HG03135 (cell line): Measurements from ENCODE around the gene ZNF70.
"Not testable (repeated sequence)": the region's sequence is repeated elsewhere in the genome, so short reads cannot be mapped to it uniquely, and the experiment has no call there.

ENCODE experiments used
- ATAC-seq: cut with Tn5 transposase; IDR thresholded peaks from one replicate; pipeline ENCODE4 v1.9.1; 2021; ENCODE audit warnings: mild to moderate bottlenecking, moderate library complexity; ENCODE audit not compliant: unreplicated experiment

The ZNF70 gene

DNA sequence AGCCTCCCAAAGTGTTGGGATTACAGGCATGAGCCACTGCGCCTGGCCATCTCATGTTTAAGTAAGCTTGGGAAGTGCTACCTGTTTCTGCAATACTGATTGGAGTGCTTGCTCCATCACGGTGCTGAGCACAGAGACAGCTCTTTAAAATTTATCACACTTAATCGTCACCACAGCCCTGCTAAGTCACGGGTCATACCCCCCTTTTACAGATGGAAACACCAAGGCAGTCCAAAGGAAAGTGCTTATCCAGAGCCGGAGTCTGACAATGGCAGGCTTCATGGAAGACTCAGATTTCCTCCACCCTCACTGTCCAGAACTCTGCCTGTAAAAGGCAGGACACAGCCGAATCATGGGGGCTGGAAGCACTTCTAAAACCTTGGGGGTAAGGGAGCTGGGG lies 9.1 kb upstream of the ZNF70 start:
- no peak for ATAC-seq

DNA sequence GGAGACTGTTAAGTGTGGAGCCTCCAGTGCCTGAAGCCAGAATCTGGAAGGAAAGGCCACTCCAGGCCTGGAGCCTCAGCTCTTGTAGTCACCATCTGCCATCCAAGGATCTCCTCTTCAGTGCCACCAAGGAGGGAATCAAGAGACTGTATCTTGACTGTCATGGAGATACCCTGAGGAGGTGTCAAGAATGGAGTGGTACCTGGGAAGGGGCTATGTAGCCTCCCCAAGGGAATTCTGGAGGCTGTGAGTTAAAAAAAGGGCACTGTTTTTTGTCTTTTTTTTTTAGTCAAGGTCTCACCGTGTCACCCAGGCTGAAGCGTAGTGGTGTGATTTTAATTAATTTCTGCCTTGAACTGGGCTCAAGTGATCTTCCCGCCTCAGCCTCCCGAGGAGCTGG lies 8.7 kb upstream of the ZNF70 start:
- ATAC-seq = no peak

DNA sequence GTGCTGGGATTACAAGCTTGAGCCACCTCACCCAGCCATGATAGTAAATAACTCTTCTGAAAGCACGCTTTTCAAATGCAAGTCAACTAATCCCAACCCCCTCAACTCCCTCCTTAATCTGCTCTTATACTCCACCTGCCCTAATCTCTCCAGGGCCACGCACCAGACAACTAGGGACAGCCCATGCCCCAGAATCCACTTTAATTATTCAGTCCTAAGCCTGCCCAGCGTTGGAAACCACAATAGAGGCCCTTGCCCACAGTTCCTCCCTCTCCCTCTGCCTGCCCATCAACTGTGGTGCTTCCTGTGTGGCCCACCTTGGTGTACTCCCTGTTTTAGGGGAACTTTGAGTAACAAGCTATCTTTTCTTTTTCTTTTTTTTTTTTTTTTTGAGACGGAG lies 6.0 kb upstream of the ZNF70 start:
- no peak for ATAC-seq

DNA sequence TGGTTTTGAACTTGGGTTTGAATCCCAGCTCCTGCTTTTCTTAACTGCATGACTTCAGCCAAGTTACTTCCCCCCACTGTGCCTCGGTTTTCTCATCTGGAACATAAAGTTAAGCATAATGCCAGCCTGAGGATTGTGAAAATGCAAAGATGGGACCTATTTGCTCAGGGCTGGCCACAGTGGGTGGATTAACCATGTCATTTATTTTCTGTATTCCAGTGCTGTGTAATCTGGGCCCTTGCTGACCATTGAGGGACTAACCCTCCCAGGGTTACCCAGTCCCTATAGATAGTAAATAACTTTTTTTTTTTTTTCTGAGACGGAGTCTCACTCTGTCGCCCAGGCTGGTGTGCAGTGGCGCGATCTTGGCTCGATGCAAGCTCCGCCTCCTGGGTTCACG lies 4.8 kb upstream of the ZNF70 start:
- no peak for ATAC-seq

DNA sequence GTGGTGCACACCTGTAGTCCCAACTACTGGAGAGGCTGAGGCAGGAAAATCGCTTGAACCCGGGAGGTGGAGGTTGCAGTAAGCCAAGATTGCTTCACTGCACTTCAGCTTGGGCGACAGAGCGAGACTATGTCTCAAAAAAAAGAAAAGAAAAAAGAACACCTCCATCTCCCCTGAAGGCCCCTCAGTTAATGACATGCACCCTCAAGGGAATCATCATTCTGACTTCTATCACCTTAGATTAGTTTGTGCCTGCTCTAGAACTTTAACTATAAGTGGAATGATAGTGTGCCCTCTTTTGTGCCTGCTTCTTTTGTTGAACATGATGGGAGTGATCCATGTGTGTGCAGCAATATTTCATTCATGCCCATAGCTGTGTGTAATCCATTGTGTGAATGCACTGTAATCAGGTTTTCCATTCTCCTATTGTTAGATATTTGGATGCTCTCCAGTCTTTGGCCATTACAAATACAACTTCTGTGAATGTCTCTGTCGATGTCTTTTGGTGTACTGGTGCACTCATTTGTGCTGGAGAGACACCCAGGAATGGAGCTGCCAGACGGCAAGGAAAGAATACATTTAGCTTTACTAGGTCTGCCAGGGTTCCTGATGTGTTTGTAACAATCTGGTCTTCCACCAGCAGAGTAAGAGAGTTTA lies 4.2 kb upstream of the ZNF70 start:
- no peak for ATAC-seq

DNA sequence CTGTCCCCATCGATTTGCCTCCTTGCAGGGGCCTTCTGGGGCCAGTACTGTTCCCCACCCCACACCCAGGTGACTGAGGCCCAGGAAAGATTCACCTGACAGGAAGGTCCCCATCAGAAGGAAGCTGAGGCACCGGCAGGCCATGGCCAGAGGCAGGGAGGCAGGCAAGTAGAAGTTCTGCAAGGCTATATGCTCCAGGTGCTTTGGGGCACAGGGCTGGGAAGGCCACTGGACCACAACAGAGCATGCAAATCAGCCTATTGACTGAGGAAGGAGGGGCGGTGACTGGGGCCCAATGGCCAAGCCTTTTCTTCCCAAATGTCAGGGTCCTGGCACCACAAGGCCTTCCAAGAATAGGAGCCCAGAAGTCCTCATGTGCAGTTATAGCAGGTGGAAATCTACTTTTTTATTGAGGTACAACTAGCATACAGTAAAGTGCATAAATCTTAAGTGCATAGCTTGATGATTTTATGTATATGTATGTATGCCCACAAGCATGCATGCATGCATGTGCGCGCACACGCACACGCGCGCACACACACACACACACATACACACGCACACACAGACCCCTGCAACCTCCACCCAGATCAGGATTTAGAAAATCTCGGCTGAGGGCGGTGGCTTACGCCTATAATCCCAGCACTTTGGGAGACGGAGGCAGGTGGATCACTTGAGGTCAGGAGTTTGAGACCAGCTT lies 3.5 kb upstream of the ZNF70 start, which contains the start of gene VPREB3:
VPREB3 (minus strand) TSS at position 206 of the 700 bp plus-strand sequence; CDS start at position 144, 62 bp downstream.
- no peak for ATAC-seq

- ATAC-seq = no peak
Measured at GRCh38 chr22:23753385-23753784, 2.5 kb upstream of the ZNF70 start.

- ATAC-seq = no peak
Measured at GRCh38 chr22:23752750-23753149, 1.8 kb upstream of the ZNF70 start.

- peak; percentile 45 for ATAC-seq
Measured at GRCh38 chr22:23752090-23752691, 1.3 kb upstream of the ZNF70 start.

GRCh38 chr22:23751441-23751996 lies 607 bp upstream of the ZNF70 start:
- ATAC-seq = no peak

DNA sequence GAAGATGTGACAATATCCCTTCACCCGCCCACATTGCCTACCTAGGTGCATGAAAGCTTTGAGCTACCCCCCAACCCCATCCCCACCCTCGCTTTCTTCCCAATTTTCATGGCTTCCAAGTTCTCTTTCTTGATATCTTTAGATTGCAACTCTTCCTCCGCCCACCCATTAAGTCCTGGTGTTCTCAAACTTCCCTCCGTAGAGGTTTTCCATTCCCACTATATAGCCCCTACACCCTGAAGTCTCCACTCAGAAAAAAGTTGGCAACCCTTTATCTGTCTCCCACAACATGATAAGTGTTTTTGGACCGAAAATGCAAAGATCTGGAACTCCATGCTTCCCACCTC lies 572 bp downstream of the ZNF70 start:
- no peak for ATAC-seq

DNA sequence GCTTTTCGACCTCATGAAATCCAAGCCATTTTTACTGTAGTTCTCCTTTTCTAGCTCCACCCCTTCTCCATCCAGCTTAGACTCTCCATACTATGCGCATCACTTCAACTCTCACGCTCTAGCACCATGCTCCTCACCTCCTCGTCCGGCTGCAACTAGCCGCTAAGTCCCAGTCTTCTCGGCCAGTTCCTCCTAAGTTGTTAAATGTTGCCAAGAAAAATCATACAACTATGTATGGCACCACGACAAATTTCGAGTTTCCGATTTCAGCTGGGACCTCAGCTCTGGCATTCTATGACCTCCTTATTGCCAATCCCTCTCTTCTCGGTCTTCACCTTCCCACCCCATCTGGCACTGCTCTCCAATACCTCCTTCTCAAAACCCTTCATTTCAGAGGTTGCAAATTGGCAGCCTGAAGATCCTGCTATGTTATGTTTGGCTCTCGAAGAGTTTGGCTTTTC lies 1.0 kb downstream of the ZNF70 start:
- ATAC-seq = no peak

- no peak for ATAC-seq
Measured at GRCh38 chr22:23745791-23746190, 5.1 kb downstream of the ZNF70 start.

DNA sequence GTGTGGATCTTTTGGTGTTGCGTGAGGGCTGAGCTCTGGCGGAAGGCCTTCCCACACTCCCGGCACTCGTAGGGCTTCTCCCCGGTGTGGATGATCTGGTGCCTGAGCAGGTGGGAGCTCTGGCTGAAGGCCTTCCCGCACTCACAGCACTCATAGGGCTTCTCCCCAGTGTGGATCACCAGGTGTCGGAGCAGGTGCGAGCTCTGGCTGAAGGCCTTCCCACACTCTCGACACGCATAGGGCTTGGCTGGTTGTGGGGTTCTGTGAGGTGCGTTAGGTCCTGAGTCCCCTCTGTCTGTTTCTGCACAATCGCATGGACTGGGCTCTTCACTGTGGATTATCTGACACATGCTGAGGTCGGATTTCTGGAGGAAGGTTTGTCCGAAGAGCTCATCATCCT lies 6.4 kb downstream of the ZNF70 start:
- ATAC-seq = no peak

- ATAC-seq = no peak
Measured at GRCh38 chr22:23744001-23744400, 6.9 kb downstream of the ZNF70 start.

DNA sequence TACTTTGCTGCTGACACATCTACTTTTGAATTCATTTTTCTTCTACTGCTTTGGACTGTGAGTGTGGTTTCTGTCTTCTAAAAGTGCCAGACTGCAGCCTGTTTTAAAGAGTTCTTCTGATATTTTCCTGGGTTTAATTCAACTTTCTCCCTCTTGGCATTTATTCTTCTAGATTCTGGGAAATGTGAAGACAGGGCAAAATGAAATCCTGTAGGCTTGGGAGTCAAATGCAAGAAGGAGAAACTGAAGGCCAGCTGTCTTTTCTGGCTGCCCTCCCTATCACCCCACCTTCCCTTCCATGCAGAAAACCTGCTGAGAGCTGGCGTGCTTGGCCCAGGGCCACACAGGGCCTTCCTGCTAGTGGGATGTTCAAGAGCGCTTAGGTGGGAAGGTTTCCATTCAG lies 7.6 kb downstream of the ZNF70 start:
- ATAC-seq = no peak

DNA sequence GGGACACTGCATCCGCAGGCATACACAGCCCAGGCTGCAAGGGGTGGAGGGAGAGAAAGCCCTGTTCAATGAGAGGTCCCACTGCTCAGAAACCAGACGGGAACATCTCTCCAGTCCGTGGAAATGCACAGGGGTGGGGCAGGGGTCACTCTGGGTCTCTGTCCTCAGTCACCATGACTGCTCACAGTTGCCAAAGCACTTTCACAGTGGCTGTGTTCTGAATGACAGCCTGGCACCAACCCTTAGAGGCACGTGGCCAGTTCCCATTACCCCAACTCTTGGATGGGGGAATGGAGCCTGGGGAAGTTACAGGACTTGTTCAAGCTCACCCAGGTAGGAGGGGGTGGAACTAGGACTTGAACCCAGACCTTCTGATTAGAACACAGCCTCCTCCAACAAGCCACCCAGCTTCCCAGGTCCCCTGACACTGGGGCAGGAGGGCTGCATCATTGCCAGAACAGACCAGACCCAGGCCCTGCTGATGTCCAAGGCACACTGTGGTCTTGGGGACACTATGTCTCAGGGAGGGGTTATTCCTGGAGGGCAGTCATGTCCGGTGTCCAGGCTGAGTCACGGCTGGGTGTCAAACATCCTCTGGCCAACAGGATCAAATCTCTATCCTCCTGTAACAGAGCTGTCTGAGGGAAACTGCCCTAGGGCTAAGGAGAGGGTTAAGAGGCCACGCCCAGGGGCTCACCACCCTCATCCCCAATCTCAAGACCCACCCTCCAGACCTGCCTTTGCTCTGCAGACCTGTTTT lies 8.2 kb downstream of the ZNF70 start:
- ATAC-seq = no peak

GRCh38 chr22:23737696-23738095 lies 13.2 kb downstream of the ZNF70 start:
- no peak for ATAC-seq

GRCh38 chr22:23728108-23728507 lies 22.8 kb downstream of the ZNF70 start:
- not testable (repeated sequence) for ATAC-seq

DNA sequence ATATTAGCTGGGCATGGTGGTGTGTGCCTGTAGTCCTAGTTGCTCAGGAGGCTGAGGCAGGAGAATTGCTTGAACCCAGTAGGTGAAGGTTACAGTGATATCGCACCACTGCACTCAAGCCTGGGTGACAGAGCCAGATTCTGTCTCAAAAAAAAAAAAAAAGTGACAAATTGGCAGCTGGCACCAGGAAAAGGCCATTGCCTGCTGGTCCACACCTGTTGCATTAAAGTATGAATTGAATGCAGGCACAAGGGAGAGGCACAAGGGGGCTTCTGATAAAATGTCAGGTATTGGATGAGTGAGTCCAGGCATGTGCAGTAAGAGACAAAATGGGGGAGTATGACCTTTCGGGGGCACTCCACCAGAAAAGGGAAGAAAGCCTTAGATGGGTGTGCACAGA lies 28.2 kb downstream of the ZNF70 start:
- no peak for ATAC-seq

- ATAC-seq = no peak
Measured at GRCh38 chr22:23722160-23722559, 28.8 kb downstream of the ZNF70 start.
